Endometrium (tissue), 2 donors: Measurements from ENCODE around the gene PPP1R12B.

Source experiments
- FAIRE-seq: peaks from 2 replicates; lab custom pipeline; 2012; peaks lifted over from hg19 to GRCh38; lab: Jason Lieb, UNC
- donor health status: control.
- donor health status: control.

Gene PPP1R12B, protein sequence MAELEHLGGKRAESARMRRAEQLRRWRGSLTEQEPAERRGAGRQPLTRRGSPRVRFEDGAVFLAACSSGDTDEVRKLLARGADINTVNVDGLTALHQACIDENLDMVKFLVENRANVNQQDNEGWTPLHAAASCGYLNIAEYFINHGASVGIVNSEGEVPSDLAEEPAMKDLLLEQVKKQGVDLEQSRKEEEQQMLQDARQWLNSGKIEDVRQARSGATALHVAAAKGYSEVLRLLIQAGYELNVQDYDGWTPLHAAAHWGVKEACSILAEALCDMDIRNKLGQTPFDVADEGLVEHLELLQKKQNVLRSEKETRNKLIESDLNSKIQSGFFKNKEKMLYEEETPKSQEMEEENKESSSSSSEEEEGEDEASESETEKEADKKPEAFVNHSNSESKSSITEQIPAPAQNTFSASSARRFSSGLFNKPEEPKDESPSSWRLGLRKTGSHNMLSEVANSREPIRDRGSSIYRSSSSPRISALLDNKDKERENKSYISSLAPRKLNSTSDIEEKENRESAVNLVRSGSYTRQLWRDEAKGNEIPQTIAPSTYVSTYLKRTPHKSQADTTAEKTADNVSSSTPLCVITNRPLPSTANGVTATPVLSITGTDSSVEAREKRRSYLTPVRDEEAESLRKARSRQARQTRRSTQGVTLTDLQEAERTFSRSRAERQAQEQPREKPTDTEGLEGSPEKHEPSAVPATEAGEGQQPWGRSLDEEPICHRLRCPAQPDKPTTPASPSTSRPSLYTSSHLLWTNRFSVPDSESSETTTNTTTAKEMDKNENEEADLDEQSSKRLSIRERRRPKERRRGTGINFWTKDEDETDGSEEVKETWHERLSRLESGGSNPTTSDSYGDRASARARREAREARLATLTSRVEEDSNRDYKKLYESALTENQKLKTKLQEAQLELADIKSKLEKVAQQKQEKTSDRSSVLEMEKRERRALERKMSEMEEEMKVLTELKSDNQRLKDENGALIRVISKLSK

DNA sequence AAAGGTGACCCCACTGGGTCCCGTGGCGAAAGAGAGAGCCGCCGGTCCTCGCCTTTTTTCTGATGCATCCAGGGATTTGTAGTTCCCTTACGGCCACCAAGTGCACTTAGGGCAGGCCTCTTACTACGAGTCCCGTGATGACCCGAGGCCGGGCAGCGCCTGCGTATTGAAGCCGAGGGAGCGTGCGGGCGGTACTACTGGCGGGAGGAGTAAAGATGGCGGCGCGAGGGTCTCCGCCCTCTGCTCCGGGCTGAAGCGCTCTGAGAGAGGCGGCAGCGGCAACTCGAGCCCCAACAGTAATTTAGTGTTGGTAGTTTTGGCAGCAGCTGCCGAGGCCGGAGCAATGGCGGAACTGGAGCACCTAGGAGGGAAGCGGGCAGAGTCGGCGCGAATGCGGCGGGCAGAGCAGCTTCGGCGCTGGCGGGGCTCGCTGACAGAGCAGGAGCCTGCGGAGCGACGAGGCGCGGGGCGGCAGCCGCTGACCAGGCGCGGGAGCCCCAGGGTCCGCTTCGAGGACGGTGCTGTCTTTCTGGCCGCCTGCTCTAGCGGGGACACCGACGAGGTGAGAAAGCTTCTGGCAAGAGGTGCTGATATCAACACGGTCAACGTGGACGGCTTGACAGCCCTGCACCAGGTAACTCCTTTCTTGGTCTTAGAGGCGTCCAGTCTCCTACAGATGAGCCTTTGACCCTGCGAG is at the start of gene PPP1R12B:
Gene PPP1R12B, plus strand, starts transcription at position 191 of the 697 bp plus-strand sequence. Its CDS starts 153 bp downstream, at position 344.
- peak; percentile 96 for FAIRE-seq

DNA sequence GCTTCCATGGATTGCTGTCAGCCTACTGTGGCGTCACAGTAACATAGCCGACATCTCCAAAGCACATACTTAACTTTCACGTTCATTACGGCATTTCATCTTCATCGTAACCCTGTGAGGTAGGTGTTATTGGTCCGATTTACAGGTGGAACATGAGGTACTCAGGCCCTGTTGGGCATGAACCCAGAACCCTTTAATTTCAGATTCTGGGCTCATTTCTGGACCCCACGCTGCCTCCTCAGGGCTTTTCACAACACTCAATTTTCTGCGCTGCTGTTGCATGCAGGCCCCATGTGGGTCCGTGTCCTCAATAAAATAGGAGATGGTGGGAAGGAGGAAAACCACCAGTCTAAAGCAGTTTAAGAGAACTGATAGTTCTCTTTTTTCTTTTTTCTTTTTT is 46.3 kb upstream of the PPP1R12B start:
- FAIRE-seq, result no peak

DNA sequence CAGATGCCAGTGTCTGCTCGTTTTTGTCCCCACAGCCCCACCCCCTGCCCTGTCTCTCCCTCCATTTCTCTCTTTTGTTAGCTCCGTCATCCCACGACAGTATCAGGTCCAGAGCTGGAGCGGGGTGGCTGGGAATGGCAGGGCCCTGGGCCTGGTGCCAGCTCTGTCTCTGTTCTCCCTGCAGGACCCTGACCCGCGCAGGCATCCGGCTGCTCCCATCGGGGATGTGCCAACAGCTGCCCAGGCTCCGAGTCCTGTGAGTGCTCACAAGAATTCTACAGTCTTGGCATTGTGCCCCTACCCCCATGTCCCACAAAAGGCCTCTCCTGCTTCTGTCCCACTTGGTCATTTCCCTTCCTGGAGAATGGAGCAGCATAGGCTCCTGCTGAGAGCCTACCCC is 44.1 kb upstream of the PPP1R12B start:
- FAIRE-seq, result no peak

DNA sequence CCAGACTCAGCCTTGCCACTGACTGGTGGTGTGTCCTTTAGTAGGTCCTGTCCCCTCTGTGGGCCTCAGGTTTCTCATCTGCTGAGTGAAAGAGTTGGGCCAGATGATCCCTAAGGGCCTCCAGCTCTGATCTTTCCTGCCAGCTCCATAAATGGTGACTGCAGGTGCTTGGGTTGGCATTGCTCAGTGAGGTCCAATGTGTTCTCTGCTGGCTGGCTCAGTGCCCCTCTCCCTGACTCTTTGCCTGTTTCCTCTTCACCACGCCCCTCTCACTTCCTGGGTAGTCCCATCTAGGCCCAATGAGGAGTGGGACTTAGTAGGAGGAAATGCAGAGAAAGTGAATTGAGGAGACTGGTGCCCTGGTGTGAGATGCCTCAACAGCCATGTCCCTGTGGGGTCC is 43.3 kb upstream of the PPP1R12B start:
- FAIRE-seq, result no peak

DNA sequence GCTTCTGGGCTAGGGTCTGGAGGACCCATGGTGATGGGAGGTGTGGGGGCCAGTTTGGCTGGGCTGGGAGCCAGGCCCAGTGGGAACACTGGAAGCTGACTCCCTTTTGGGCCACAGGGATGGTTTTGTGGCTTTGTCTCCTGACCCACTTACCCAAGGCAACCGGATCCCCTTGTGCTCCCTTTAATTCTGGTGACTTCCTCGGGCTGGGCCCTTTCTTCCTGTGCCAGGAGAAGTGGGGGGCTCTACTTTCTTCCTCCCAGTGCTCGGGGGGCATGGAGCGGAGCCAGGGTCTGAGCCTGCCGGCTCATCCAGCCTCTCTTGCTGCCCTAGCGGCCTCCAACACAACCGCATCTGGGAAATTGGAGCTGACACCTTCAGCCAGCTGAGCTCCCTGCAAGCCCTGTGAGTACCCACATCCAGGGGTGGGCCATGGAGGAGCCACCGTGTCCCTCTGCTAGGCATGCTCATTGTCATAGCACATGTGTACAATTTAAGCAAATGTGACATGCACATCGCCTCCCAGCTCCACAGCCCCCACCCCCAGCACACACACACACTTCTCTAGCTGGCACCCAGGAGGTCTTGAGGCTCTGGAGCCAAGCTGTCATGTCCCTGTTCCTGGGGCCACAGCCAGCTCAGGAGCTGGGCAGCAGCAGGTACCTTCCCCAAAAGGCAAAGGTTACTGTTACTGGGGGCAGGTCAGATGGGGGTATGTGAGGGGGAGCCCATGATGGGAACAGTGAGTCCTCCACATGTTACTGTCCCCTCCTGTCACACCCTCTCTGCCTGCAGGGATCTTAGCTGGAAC is 41.8 kb upstream of the PPP1R12B start:
- FAIRE-seq, result no peak

DNA sequence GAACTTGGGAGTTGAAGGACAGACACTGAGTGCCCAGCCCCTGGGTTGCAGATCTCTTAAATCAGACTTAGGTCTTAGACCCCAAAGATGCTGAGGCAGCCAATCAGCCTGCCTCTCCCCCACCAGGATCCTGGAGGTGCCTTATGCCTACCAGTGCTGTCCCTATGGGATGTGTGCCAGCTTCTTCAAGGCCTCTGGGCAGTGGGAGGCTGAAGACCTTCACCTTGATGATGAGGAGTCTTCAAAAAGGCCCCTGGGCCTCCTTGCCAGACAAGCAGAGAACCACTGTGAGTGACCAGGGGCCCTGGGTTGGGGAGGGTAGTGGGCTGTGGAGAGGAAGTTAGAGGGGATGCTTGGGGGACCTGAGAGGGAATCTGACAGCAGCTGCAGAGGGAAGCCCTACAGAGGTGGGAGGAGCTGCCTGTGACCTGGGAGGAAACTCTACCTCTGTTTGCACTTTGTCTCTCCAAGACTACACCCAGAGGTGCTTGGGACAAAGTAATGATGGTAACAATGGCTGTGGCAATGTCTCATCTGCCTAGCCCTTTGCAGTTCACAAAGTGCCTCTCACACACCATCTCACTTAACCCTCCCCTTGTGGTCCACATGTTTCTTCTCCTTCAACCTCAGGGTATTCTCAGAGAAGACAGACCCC is 38.3 kb upstream of the PPP1R12B start:
- FAIRE-seq, result no peak

DNA sequence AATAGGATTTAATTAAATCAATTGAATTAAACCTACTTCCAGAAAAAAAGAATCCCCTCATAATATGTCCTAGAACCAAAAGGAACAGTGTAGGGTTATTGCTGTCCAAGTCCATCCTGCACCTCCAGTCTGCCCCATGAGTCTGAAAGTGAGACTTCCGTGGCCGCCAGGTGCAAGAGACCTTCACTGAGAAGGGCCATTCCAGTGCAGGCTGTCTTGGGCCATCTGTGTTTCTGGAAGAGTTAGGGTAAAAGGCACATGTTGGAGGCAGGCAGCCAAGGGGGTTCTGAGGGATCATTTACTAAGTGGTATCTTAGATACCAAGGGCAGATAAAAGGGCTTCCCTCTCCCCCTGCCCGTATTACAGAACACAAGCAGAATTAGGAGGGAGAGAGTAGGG is 37.8 kb upstream of the PPP1R12B start:
- no peak for FAIRE-seq

DNA sequence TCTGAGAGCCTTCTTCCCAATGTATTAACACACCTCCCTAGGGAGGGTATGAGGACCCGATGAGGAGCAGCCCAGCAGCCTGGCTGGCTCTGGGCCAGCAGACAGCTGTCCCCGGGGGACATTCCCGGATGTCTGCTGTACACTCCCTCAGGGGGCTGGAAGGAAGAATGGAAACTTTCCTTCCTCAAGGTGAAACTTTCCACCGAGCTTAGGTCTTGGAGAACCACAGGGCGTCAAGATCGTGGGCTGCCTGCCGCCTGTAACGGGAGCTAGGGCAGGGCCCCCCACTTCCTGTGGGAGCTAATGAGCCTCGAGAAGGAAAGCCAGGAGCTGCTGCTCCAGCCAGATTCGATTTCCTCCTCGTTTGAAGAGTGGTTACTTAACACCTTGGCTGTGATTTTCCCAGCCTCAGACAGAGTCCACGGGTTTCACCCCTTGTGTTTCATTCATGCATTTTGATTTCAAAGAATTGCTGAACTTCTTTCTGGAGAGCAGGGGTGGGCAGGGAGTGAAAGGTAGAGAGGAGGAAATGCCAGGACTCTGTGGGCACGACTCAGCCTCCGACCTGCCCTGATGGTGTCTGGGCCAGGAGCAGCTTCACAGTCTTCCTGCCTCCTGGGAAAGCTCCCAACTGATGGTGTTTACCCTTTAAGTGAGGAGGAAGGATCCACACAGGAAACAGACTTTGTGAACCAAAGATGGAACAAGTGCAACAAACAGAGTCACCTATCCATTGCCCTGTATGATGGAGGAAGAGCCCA is 36.4 kb upstream of the PPP1R12B start:
- FAIRE-seq, result no peak

DNA sequence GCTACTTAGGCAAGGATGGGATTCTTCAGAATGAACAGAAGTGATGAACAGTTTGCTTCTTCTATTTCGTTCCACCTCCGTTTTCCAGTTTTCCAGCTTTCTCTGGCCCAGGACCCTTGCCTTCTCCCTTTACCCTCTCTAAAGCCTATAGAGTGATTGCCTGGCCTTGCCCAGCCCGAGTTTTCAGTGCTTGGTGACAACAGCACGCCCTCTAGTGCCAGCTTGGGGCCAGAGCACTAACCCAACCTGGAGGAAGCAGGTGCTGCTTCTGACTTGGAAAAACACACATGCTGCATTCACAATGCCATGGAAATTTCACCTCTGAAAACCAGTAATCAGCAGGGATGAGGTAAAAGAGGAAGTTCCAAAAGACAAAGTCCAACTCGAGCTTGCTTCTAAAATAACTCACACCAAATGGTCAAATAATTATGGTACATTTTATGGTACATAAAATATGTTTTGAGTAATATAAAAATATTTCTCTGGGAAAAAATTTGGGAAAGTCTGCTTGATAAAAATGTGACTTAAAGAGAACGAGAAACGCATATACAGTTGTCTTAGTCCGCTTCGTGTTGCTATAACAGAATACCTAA is 32.8 kb upstream of the PPP1R12B start:
- no peak for FAIRE-seq

DNA sequence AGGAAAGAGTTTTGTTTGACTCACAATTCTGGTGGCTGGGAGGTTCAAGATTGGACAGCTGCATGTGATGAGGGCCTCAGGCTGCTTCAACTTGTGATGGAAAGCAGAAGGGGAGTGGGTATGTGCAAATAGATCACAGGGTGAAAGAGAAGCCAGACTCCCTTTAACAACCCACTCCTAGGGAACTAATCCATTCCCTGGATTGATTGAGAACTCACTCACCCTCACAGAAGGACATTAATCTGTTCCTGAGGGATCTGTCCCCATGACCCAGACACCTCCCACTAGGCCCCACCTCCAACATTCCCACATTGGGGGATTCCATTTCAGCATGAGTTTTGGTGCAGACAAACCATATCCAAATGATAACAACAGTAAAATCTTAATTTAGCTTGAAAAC is 32.3 kb upstream of the PPP1R12B start:
- FAIRE-seq, result no peak

DNA sequence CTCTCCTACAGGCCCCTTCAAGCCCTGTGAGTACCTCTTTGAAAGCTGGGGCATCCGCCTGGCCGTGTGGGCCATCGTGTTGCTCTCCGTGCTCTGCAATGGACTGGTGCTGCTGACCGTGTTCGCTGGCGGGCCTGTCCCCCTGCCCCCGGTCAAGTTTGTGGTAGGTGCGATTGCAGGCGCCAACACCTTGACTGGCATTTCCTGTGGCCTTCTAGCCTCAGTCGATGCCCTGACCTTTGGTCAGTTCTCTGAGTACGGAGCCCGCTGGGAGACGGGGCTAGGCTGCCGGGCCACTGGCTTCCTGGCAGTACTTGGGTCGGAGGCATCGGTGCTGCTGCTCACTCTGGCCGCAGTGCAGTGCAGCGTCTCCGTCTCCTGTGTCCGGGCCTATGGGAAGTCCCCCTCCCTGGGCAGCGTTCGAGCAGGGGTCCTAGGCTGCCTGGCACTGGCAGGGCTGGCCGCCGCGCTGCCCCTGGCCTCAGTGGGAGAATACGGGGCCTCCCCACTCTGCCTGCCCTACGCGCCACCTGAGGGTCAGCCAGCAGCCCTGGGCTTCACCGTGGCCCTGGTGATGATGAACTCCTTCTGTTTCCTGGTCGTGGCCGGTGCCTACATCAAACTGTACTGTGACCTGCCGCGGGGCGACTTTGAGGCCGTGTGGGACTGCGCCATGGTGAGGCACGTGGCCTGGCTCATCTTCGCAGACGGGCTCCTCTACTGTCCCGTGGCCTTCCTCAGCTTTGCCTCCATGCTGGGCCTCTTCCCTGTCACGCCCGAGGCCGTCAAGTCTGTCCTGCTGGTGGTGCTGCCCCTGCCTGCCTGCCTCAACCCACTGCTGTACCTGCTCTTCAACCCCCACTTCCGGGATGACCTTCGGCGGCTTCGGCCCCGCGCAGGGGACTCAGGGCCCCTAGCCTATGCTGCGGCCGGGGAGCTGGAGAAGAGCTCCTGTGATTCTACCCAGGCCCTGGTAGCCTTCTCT is 30.3 kb upstream of the PPP1R12B start:
- FAIRE-seq, result no peak

DNA sequence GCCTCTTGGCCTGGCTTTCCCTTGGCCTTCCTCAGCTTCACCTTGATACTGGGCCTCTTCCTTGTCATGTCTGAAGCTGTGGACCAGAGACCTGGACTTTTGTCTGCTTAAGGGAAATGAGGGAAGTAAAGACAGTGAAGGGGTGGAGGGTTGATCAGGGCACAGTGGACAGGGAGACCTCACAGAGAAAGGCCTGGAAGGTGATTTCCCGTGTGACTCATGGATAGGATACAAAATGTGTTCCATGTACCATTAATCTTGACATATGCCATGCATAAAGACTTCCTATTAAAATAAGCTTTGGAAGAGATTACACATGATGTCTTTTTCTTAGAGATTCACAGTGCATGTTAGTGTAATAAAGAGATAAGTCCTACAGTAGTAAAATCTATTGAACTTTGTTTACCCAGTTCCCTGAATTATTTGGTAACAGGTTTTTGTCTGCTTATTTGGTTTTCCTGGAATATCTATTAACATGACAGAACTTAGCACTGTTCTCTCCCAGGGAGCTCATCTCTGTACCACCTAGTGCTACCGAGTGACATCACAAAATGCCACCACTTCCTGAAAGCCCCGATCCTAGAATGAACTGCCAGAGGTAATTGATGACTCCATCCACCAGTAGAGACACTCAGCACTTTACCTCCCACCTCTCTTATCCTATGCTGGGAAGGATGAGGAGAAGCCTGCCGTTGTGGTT is 29.0 kb upstream of the PPP1R12B start:
- no peak for FAIRE-seq

DNA sequence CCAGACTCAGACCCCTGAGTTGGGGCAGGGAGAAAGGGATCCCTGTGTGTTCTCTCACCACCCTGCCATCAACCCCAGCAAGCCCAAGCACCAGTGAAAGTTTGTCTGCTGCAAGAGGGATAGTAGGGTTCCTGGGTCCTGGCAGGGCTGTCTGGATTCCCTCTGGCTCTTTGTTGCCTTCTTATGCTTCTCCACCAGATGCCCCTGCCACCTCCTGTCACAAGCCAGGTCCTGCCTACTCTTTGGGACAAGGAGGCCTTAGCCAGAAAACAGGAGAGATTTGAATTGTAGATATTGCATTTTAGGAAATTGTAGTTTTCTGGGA is 28.5 kb upstream of the PPP1R12B start:
- no peak for FAIRE-seq

DNA sequence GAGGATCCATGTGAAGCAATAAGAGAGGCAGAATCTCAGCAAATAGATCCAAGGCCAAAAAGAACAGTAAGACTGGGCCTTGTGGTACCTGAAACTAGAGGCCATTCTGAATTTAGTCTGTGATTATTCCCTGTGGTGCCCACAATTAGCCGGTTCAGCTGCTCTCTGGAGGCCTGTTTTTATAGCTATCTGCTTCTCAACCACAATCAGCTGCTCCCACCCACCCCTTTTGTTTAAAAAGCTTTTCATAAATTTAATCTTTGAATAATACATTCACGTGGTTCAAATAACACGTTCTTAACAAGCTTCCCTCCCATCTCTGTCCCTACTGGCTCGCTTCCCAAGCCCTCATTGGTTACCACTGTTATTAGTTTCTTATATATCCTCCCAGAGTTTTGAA is 24.8 kb upstream of the PPP1R12B start:
- FAIRE-seq, result no peak

DNA sequence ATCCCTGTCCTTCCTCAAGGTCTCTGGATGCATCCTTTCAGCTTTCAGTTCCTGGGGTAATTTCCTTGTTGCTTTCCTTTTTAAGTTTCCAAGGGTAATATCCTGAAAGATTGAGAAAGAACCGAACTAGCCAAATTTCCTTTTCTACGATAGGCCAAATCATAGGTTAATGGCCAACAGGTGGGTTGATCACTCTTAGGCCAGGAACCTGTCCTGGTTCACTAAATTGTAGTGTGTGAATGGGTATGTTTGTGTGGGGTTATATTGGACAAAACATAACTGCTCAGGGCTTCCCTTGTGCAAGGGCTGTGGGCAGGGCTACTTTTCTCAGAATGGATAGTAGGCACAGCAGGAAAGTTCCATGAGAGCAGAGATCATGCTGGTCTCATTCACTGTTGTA is 23.9 kb upstream of the PPP1R12B start:
- FAIRE-seq, result no peak

DNA sequence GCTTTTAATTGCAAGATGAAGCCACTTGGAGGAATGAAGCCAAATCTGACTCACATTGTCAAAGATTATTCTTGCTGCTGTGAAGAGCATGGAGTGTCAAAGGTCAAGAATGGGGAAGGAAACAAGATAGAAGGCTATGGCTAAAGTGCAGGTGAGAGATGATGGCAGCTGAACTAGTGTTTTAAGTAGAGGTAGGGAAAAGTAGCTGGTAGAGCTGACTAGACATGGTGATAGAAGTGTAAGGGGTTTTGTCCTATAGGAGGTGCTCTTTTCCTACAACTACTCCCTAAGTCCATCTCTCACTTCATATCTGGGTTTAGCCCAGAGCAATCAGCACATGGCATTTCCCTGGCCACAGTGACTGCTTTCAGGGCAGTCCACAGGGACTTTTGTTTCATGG is 18.6 kb upstream of the PPP1R12B start:
- FAIRE-seq, result no peak

DNA sequence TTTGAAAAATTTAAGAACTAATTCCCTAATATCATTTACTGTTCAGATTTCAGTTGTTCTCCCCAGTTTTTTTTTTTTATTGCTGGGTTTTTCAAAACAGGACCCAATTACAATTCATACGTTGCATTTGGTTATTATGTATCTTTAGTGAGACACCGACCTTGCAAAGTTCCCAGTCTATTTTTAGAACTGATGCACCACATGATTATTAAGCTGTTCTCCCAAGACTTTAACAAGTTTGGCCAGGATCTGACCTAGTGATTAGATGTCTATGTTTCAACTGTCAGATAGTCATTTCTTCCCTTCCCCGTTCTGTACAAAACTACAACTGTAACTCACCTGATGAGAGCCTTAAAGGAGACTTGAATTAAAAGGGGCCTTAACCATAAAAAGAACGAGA is 14.6 kb upstream of the PPP1R12B start:
- FAIRE-seq, result no peak

DNA sequence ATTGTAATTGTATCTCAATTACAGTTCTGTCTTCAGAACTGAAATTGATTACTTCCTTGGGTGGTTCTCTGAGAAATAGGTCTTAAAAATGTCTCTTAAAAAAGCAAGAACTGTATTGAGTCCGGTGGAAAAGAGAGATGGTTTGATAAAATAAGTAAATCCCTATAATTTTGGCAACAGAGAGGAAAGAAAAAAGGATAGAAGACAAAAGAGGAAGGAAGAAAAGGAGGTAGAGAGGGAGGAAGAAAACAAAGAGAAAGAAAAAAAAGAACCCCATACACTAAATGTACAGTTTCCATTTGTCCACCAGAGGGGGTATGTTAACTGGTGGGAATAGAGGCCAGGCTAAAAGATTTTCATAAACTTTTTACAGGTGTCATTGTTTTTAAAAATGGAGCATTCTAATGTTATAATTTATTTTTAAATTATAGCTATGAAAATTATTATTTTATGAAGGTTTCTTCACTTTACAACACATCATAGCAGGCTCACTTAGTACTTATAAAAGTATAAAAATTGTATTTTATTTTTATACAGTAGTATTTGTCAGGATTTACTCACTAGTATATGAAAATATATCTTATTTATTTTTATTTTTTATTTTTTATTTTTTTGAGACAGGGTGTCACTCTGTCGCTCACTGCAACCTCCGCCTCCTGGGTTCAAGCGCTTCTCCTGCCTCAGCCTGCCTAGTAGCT is 4.7 kb upstream of the PPP1R12B start:
- FAIRE-seq, result peak; percentile 43
